PC-9 (cell line): ENCODE results near the gene AGAP3. TPM values are rescaled to one million over a fixed set of nuclear protein-coding genes. Genes with fewer than 3 reads are reported as not detected.

Source experiments
- BruUV-seq: library from RNA; stranded (reverse); fragments of 400-500 nt; replicated peaks from 2 replicates; lab custom pipeline; 2021; lab: Mats Ljungman, UMichigan
- CTCF ChIA-PET: fragments of 300-600 bp; sonication (Branson Sonifier 250); formaldehyde crosslinking; loops from one replicate; lab custom pipeline; 2022; ENCODE audit warnings: antibody characterized with exemption; lab: Charles Lee
- POLR2A ChIA-PET: fragments of 300-600 bp; sonication (Branson Sonifier 250); formaldehyde crosslinking; loops from one replicate; lab custom pipeline; 2022; ENCODE audit warnings: antibody characterized with exemption; ENCODE audit not compliant: unreplicated experiment; lab: Charles Lee
- DNase-seq, 2 experiments: peaks; one replicate each; pipeline versions ENCODE4 v3.0.0 to v3.0.0-alpha.2; 2015 to 2022; ENCODE audit warnings: mixed read lengths in 1 of 2
- H2AFZ ChIP-seq: fragments of 200-600 bp; sonication (generic); 2 replicates; pipeline ENCODE4 v1.8.1; 2017; ENCODE audit warnings: antibody characterized with exemption
- H3F3A ChIP-seq: fragments of 200-600 bp; sonication (generic); 2 replicates; pipeline ENCODE4 v1.8.1; 2017; ENCODE audit warnings: antibody characterized with exemption, mild to moderate bottlenecking, low read depth; ENCODE audit not compliant: insufficient read depth
- H3K27ac ChIP-seq: fragments of 200-600 bp; sonication (generic); 2 replicates; pipeline ENCODE4 v1.6.1; 2016; ENCODE audit warnings: mixed run types
- H3K27me3 ChIP-seq: fragments of 200-600 bp; sonication (generic); 2 replicates; pipeline ENCODE4 v1.6.1; 2016; ENCODE audit warnings: low read depth, mixed run types; ENCODE audit not compliant: insufficient read depth
- H3K36me3 ChIP-seq: fragments of 200-600 bp; sonication (generic); 2 replicates; pipeline ENCODE4 v1.6.1; 2016; ENCODE audit warnings: low read depth, mixed run types
- H3K4me1 ChIP-seq: fragments of 200-600 bp; sonication (generic); replicated peaks from 2 replicates; pipeline ENCODE4 v1.6.1; 2016; ENCODE audit warnings: mixed run types; ENCODE audit not compliant: insufficient read depth
- H3K4me2 ChIP-seq: fragments of 200-600 bp; sonication (generic); 2 replicates; pipeline ENCODE4 v1.6.1; 2017; ENCODE audit warnings: mixed run types
- H3K4me3 ChIP-seq: fragments of 200-600 bp; sonication (generic); 2 replicates; pipeline ENCODE4 v1.6.1; 2016; ENCODE audit warnings: mixed run types
- H3K79me2 ChIP-seq: fragments of 200-600 bp; sonication (generic); 2 replicates; pipeline ENCODE4 v1.6.1; 2017; ENCODE audit warnings: low read depth, mixed run types
- H3K9me2 ChIP-seq: fragments of 200-600 bp; sonication (generic); 2 replicates; pipeline ENCODE4 v1.8.1; 2017; ENCODE audit warnings: mild to moderate bottlenecking; ENCODE audit not compliant: insufficient read depth
- H3K9me3 ChIP-seq: fragments of 200-600 bp; sonication (generic); 2 replicates; pipeline ENCODE4 v1.8.1; 2016; ENCODE audit warnings: low read depth; ENCODE audit not compliant: insufficient read depth
- H4K20me1 ChIP-seq: fragments of 200-600 bp; sonication (generic); 2 replicates; pipeline ENCODE4 v1.8.1; 2017; ENCODE audit not compliant: insufficient read depth
- CTCF ChIP-seq: fragments of 200-600 bp; sonication (generic); conservative IDR thresholded peaks from 2 replicates; pipeline ENCODE4 v1.6.1; 2017; ENCODE audit warnings: mixed run types, antibody characterized with exemption, mild to moderate bottlenecking, moderate library complexity
- EZH2 ChIP-seq: fragments of 200-600 bp; sonication (generic); IDR thresholded peaks from 2 replicates; pipeline ENCODE4 v1.8.0; 2017; ENCODE audit warnings: antibody characterized with exemption, low read depth
- intact Hi-C: fragments of 100-400 bp; cut with micrococcal nuclease; formaldehyde crosslinking; loops from one replicate; pipeline ENCODE4 v1.10.0; 2022; ENCODE audit not compliant: unreplicated experiment
- total RNA-seq: library from RNA; stranded (reverse); gene quantifications from 2 replicates; pipeline ENCODE4 v1.2.3, GENCODE V29; 2021

The AGAP3 gene
- total RNA-seq, 1 experiment from 2014 or later, result 103 TPM

- no peaks in the 10 kb centered on the region for H3K27me3 ChIP-seq
- no peak overlapping the region for H3K4me2 ChIP-seq
- no TSS peak for BruUV-seq
- intact Hi-C loops, result no loop called here
- H3F3A ChIP-seq, result peaks cover 3% of the 10 kb centered on the region; the same call in 1 of the 2 replicates
- TF ChIP-seq CTCF (no peak), EZH2 (no peak)
- no peak overlapping the region for H3K27ac ChIP-seq
- peaks cover 54% of the 10 kb centered on the region for H3K79me2 ChIP-seq
- 0 out of 2 replicates have a peak, but pooled peaks cover 5% of the 10 kb centered on the region for H3K36me3 ChIP-seq
- ChIA-PET POLR2A (no interaction called here), CTCF (no interaction called here)
- no peak overlapping the region for H3K4me3 ChIP-seq
- peaks cover 67% of the 10 kb centered on the region for H4K20me1 ChIP-seq
- no peaks in the 10 kb centered on the region for H3K9me3 ChIP-seq
- no peak overlapping the region for H2AFZ ChIP-seq
- no peaks in the 10 kb centered on the region for H3K4me1 ChIP-seq
- DNase-seq, result no peak
- H3K9me2 ChIP-seq, result no peaks in the 10 kb centered on the region
Observed at GRCh38 chr7:151099486-151100211, 13.4 kb downstream of the AGAP3 start.

GRCh38 chr7:151100921-151101320 lies 14.6 kb downstream of the AGAP3 start:
- CTCF ChIA-PET, result no interaction called here
- no peak overlapping the region for H3K27ac ChIP-seq
- H3K4me2 ChIP-seq, result no peak overlapping the region
- no peak for DNase-seq
- H3K27me3 ChIP-seq, result no peaks in the 10 kb centered on the region
- TF ChIP-seq EZH2 (no peak), CTCF (no peak)
- H3K9me3 ChIP-seq, result no peaks in the 10 kb centered on the region
- H3K4me3 ChIP-seq, result no peak overlapping the region
- peaks cover 3% of the 10 kb centered on the region; the same call in 1 of the 2 replicates for H3F3A ChIP-seq
- no TSS peak for BruUV-seq
- H4K20me1 ChIP-seq, result peaks cover 57% of the 10 kb centered on the region
- POLR2A ChIA-PET, result no interaction called here
- 0 out of 2 replicates have a peak, but pooled peaks cover 5% of the 10 kb centered on the region for H3K36me3 ChIP-seq
- H2AFZ ChIP-seq, result no peak overlapping the region
- intact Hi-C loops, result no loop called here
- H3K9me2 ChIP-seq, result no peaks in the 10 kb centered on the region
- peaks cover 41% of the 10 kb centered on the region for H3K79me2 ChIP-seq
- H3K4me1 ChIP-seq, result no peaks in the 10 kb centered on the region

GRCh38 chr7:151101621-151102396 lies 15.5 kb downstream of the AGAP3 start:
- H4K20me1 ChIP-seq, result peaks cover 54% of the 10 kb centered on the region

More at GRCh38 chr7:151101621-151102396, 15.5 kb downstream of the AGAP3 start:
- Histone ChIP-seq H3K36me3 (0 out of 2 replicates have a peak, but pooled peaks cover 5% of the 10 kb centered on the region), H2AFZ (no peak overlapping the region), H3K9me2 (no peaks in the 10 kb centered on the region), H3K4me2 (no peak overlapping the region), H3K4me3 (no peak overlapping the region), H3K27ac (no peak overlapping the region), H3K27me3 (no peaks in the 10 kb centered on the region), H3F3A (no peaks in the 10 kb centered on the region), H3K79me2 (peaks cover 32% of the 10 kb centered on the region), H3K4me1 (no peaks in the 10 kb centered on the region), H3K9me3 (no peaks in the 10 kb centered on the region)
- no TSS peak for BruUV-seq
- POLR2A ChIA-PET, result interaction anchor here (0.6 kb wide), 1 partner anchor 195 kb away, joined by 3 read pairs; no protein-coding TSS in a partner anchor
- intact Hi-C loops, result no loop called here
- TF ChIP-seq EZH2 (no peak), CTCF (no peak)
- no peak for DNase-seq
- CTCF ChIA-PET, result no interaction called here
